NCI-H2171 (cell line): Measurements from ENCODE around the gene PDE1C.

ENCODE experiments used
- DNase-seq: peaks from one replicate; lab custom pipeline; 2025; lab: John Stamatoyannopoulos, UW

Gene PDE1C

DNA sequence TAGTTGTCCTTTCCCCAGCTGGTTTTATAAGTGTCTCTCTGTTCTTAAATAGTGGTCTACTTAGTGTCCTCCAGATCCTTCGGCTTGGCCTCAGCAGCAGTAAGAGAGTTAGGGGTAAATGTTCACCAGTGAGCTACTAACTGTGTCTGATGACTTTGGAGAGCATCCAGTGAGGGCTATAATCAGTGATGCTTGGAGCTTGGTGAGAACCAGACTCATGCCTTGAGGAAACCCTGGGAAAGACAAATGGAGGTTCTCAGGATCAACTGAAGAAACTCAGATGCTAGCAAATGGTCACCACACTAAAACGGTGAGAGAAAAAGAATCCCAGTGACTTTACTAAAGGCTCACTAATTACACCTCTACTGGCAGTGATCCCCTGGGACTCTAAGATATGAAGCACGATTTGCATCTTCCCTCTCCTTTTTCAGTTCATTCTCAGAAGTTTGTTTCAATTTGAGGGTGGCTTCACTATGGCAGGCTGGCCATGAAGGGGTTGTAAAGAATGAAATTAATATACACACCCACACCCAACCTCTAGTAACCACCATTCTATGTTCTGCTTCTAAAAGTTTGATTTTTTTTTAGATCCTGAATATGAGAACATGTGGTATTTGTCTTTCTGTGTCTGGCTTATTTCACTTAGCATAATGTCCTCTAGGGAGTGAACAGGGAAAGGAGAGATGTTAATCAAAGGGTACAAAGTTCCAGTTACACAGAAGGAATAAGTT, 177.9 kb downstream of the PDE1C start:
- DNase-seq: no peak

DNA sequence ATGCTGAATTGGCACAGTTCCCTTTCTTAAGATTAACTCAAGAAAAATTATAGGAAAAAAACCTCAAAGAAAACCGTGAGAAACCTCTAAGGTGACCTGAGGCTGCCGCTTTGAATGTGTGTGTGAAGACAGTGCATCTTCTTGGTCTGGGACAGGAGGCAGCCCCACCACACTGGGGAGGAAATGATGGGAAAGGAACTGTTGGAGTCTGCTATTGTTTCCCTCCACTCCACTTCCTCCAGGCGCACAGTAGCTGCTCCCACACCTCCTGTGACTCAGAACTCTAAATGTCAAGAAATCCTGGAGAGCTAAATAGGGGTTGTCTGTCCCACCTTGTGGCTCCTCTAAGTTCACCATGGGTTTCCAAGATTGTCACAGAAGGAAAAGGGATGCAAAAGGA, 179.4 kb downstream of the PDE1C start:
- no peak for DNase-seq

DNA sequence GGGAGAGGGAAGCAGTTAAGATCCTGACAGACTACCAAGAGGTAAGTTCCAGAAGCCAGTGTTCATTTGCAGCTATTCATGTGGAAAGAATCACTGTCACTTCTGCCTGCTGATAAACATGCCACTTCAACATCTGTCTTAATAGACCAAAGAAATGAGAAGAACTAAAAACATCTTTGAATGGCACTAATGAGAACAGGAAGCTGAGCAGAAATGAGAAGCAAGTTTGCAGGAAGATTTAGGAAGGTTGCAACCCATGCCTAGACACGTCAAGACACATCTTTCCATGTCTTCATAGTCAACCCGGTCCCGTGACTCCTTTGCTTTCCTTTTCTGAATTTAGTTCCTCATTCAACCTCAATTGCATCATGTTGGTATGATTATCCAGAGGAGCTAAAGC, 180.0 kb downstream of the PDE1C start:
- no peak for DNase-seq

DNA sequence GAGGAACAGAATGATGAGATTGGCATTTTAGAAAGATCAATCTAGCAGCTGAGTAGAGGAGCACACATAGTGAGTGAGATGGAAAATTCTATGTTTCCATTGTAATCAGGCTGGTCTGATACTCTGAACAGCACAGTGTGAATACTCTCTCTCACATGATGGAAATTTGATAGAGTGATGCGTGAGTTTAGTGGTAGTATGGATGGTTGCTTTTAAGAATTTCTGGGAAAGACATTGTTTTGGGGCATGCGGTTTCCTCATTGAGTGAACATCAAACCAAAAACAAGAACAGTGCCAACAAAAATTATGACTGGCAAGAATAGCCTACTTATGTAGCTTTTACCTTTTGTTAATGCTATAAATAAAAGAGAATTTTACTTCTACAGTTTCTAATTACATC, 183.2 kb downstream of the PDE1C start:
- DNase-seq: no peak

DNA sequence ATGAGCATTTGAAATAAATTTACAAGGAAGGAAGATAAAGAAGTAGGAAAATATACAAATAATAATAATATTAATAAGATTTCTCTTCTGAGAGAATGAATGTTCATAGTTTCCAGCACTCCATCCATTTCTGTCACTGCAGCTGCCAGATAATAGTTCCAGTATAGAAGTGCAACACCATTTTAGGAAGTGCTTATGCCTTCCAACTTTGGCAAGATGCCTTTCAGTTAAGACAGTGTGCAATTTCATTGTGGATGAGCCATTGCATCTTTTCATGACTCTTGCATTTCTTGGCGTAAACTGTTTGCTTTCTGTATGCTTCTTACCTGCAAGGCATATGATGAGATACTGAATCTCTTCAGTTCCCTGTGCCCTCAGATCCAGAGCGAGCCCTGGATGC, 185.0 kb downstream of the PDE1C start:
- DNase-seq: no peak

DNA sequence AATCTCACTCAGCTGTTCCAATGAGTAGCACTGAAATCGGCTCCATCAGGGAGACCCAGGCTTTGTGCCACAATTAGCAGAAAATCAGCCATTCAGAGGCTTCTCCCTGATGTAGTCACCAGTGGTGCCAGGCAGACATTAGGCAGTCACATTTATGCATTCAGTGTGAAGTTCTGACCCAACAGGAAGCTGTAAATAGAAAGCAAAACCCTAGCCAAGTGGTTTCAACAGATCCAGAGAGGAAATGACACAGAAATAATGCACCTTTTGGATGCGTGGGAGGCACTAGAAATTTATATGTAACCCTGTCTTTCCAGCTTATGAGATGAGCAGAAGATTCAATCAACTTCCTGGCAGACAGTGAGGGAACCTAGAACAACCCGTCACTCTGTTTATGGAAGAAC, 186.4 kb downstream of the PDE1C start:
- DNase-seq: no peak

DNA sequence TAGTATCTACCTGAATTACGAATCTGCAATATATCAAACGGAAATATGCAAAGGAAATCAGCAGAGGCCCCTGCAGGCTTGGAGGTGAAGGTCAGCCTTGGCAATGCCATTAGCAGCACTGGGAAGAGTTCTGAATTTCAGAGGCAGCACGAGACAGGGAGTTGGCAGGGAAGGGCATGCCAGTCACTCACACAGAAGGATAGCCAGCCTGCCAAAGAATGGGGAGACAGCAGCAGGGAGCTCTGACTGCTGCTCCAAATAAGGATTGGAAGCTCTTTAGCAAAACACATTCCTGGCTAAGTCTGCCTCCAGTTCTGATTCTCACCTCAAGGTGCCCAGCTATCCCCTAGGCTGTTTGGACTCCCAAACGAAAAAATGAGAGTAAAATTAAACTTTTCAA, 188.0 kb downstream of the PDE1C start:
- no peak for DNase-seq

DNA sequence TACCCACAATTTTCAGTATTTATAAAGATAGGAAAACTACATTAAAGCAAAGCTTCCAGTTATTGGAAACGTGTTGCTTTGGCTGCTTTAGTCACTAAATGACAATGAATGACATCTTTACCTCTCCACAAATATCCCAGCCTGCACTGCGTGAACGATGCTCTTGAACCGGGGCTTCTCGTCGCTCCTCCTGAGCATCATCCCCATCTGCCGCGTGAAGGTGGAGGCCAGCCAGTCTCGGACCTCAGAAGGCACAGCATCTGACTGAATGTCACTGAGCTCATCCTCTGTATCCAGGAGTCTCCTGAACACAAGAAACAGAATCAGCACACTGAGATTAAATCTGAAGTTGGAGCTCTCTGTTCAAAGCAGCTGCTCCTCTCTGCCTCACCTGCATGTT, 191.3 kb downstream of the PDE1C start:
- no peak for DNase-seq

DNA sequence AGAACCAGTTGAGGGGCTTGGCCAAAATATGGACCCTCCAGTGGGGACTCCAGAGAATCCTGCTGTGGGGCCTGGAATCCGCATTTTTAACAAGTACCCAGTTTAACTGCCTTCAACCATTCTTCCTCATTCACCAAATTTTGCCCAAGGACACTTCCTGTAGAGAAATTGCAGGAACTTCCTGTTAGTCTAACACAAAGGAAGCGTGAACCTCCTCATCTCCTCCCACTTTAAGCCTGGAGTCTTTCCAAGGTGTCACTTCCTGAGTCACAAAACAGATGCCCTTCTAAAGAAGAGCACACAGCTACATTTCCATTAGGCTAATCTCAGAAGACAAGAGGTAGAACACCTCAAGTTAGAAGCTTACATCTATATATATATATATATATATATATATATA, 194.8 kb downstream of the PDE1C start:
- DNase-seq: no peak

DNA sequence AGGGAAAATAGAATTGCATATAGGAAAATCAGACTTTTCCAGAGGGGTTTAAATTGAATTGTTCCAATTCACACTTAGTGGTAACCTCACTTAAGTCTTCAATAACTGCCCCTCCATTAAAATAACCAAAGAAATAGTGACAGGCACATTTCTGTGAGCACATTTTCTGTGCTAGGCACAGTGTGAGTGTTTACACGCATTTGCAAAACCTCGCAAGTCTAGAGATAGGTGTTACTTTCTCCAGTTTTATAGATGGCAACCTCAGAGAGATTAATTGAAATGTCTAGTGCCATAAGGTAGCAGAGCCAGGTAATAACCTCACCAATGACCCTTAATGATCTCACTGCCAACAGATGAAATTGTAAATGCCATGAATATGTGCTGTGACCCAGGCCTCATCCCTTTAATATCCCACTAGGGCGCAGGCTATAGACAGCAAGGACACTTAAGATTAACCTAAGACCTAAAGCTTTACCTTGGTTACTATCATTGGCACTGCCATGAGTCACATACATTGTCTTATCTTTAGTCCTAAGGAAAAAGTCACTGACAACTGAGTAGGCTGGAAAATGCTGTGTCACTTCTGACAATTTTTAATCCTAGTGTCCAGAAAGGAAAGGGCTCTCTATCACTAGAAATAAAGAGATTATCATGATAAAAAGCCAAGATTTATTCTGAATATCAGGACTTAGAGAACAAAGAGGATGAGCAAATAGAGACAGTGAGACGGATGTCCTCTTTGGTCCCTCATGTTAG, 195.4 kb downstream of the PDE1C start:
- DNase-seq: no peak

DNA sequence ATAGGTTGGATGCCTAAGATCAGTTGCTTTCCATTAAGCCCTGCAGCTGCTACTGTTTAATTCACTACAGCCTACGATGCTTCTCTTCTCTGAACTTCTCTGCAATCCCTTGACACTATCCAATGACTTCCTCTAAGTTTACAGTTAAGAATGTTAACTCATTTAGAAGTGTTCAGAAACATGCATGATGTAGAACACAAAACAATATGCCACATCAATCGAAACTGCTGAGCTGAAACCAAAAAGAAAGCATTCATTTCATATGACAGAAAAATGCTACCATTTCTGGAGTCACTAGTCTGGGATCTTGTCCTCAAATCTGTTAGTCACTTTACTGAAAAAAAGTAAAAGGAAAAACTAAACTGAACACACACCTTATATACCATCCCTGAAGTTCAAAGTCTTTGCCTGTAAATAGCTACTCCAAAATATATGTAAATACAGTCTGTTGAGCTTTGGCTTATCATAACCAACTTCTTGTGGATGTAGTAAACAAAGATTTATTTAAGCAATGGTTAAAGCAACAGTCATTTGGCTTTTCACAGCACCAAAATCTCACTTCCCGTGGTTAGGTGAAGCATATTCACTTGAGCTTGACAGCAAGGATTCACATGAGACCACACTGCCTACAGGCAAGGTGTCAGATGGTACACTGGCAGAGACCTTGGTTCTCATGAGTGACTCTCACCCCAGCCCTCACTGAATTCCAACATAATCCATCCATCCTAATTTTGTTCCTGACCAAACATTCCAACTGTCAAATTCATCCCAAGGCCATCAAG, 196.2 kb downstream of the PDE1C start:
- DNase-seq: no peak

DNA sequence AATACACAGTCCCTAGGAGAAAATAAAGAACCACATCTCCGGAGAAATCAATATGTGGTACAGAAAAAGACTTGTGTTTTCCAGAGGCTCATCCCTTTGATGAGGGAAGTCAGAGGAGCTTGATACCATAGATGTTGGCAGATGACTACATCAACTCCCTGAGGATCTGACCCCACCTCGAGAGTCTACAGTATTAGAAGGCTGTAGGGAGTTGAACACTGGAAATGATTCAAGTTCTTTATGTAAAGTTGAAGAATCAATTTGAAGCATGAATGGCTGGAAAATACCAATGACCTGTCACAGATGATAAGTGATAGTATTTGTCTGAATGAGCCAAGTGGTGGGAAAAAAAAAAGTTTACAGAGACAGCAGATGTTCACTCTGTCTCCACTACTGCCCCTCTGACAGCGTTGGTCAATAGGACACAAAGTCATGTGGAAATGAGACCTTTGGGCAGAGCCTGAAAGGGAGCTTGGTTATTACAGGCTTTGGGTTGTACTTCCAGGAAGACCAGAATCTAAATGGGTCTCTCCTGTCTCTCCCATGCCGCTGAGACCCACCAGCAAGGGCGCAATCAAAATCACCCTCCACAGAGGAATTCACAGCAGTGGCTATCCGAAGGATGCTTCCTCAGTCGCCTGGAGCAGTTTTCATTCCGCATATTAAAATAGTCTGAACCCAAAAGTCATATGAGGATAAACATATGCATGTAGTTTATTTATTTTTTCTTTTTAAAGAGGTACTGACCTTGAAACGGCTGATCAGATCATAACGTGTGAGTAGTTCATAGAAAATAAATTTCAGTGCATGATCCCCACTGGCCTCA, 197.4 kb downstream of the PDE1C start:
- no peak for DNase-seq

DNA sequence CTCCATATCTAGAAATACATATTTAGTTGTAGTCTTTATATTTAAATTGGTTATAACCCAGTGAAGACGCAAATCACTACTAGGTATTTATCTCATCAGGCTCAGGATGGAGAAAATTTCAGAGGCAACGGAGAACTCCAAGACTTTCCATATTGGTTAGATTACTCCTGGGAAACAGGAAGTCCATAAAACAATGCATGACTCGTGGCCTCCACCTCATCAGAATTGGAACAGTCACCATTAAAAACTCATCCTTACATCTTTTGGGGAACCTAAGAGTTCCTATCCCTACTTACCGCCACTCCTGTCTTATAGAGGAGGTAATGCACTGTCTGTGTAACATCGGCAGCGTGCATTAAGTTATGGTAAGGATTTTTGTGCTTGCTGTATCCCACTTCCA, 205.6 kb downstream of the PDE1C start:
- DNase-seq: no peak

DNA sequence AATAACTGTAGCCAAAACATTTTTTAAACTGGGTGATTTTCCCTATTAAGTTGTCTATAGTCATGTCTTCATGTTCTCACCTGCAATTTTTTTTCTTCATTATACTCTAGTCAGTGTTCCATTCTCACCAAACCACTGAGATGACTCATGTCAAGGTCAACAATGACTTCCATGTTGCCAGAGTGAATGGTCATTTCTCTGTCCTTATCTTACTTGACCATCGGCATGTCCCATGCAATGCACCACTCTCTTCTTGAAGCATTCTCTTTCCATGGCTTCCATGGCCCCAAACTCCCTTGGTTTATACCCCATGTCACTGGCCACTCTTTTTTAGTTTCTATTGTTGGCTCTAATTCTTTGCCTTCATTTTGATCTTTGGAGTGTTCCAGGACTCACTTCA, 209.3 kb downstream of the PDE1C start:
- DNase-seq: no peak

DNA sequence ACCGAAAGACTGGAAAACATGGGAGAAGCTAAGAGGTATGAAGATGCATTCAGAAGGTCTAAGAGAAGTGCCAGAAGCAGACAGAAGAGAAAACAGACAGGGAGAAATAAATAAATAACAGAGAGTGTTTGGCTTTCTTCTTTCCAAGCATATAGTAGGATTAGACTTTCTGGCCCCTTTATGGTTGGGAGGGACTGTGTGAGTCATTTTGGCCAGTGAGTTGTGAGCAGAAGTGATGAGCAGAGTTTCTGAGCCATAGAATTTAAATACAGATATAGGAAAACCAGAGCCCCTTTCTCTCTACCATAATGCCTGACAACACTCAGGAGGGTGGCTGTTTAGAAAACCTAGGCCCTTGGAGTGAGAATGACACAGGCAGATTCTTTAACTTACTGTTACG, 212.2 kb downstream of the PDE1C start:
- DNase-seq: no peak

DNA sequence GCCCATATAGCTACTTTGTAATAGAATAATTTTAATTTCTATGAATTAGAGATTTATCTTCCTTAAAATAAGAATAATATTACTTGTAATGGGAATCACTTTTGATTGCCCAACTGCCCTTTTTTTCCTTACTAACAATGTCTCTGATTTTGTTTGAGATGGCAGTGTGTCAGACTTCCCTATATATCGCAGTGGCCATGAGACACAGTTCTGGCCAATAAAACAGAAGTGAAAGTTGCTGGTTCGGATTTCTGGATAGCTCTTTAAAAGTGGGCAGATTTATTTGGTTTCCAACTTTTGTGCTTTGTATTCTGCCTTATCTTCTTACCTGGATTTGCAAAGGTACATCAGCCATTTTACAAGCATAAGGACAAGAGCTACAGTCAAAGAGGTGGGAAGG, 213.0 kb downstream of the PDE1C start:
- no peak for DNase-seq

DNA sequence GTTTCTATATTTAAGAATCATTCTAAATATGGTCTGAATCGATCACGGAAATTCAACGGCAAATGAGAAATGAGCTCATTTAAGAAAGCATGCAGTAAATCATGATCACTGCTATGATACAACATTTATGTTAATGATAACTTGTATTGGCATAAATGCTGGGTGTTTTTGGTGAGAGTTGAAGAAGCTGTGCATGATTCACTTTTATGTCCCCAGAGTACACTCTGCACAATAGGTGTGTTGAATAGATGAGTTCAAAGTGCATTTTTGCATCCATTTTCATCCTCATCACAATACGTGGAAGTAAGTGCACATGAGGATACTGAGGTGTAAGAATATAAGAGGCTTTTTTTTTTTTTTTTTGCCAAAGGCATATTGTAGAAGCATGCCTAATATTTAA, 213.9 kb downstream of the PDE1C start:
- DNase-seq: no peak

DNA sequence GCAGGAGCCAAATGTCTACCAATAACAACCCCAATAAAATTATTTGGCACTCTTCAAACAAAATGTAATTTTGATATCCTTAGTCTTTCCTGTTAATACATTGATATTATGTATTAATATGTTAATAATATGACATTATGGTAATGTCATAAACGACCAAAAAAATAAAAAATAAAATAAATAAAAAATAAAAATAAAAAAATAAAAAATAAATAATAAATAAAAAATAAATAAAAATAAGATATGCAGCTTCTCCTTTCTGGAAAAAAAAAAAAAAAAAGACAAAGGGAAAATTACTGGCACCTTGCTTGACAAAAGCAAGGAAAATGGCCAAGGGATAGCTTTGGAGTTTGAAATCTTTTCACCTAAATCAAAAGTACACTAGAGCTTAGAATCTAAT, 214.7 kb downstream of the PDE1C start:
- no peak for DNase-seq

DNA sequence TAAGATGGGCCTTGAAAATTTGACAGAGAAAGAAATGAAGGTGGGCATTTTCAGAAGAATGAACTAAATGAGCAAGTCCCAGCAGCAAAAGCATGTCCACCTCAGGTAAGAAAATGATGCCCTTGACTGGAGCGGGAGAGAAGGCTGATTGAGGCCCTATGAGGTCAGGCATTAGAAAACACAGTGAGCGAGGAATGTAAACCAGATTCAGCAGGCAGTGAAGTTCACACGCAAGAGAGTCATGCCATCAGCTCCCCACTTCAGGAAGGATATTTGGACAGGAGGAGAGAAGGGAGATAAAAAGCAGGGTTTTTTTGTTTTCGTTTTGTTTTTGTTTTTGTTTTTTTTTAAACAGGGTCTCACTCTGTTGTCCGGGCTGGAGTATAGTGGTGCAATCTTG, 216.8 kb downstream of the PDE1C start:
- DNase-seq: no peak

DNA sequence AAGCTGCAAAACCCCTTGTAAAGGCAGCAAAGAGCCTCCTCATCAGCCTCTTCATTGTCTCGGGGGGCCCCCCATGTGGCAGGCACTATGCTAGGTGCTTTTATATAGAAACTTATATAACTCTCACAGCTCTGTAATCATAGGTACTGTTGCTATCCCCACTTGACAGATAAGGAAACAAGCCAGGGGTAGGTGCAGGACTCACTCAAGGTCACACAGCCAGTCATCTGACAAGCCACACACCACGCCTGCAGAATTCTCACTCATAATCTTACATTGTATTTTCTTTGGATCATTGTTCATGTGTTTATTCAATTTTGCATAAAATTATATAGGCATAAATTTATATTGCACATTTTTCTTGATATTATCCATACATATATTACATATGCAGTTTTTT, 217.7 kb downstream of the PDE1C start:
- no peak for DNase-seq

DNA sequence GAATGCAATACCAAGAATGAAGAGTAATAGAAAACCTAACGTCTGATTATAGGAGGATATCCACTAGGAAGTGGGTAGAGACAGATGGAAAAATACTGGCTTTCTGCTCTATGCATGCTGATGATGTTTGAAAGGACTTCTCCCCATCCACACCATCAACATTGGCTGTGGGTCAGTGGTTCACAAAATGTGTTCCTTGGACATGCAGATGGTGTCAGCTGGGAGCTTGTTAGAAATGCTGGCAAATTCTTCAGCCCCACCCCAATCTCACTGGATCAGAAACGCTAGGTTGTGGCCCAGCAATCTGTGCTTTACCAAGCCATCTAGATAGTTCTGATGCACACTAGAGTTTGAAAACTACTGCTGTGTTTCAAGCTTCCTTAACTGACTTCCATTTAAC, 219.1 kb downstream of the PDE1C start:
- DNase-seq: no peak

DNA sequence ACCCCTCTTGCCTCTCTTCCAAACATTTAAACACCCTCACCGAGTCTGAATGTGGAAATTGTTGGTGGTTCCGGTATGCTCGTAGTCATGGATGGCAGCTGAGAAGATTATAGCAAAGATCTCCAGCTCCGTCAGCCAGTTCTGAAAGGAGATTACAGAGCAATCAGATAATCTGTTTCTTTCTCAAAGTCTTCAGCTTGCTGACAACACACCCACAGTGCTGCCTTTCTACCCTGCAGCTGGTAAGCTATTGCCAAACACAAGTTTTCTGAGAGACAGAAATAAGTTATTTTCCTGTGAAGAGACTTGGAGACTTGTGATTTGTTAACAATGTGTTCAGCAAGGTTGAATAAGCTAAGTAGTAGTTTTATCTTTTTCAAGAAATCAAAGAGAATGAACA, 219.6 kb downstream of the PDE1C start:
- DNase-seq: no peak
